Osteocyte (in vitro differentiated cells): ENCODE measurements around the gene TBX20. TPM values are rescaled to one million over a fixed set of nuclear protein-coding genes. Genes with fewer than 3 reads are reported as not detected.

Experiments used
- DNase-seq: peaks from one replicate; pipeline ENCODE4 v3.0.0; 2021; ENCODE audit warnings: mixed read lengths; ENCODE audit not compliant: unreplicated experiment; ENCODE audit errors: extremely low spot score
- H3K27ac Mint-ChIP-seq: one replicate; pipeline ENCODE4 v1.8.0; 2021; ENCODE audit warnings: mild to moderate bottlenecking, mixed read lengths; ENCODE audit not compliant: unreplicated experiment
- H3K27me3 Mint-ChIP-seq: one replicate; pipeline ENCODE4 v1.8.0; 2021; ENCODE audit warnings: mixed read lengths; ENCODE audit not compliant: unreplicated experiment
- H3K36me3 Mint-ChIP-seq: one replicate; pipeline ENCODE4 v1.8.0; 2021; ENCODE audit warnings: mixed read lengths; ENCODE audit not compliant: unreplicated experiment
- H3K4me1 Mint-ChIP-seq: one replicate; pipeline ENCODE4 v1.8.0; 2021; ENCODE audit warnings: mixed read lengths; ENCODE audit not compliant: unreplicated experiment
- H3K4me3 Mint-ChIP-seq: one replicate; pipeline ENCODE4 v1.8.0; 2021; ENCODE audit warnings: mild to moderate bottlenecking, moderate library complexity, mixed read lengths; ENCODE audit not compliant: unreplicated experiment
- H3K9me3 Mint-ChIP-seq: one replicate; pipeline ENCODE4 v1.8.0; 2021; ENCODE audit warnings: mixed read lengths; ENCODE audit not compliant: unreplicated experiment
- CTCF ChIP-seq: fragments of 200-600 bp; sonication (generic); IDR thresholded peaks from 2 replicates; pipeline ENCODE4 v1.5.0; 2021; ENCODE audit warnings: antibody characterized with exemption, mild to moderate bottlenecking, moderate library complexity
- total RNA-seq: library from RNA; stranded (reverse); gene quantifications from 2 replicates; pipeline ENCODE4 v1.2.1, GENCODE V29; 2021

TBX20 gene
- total RNA-seq, 1 donor from 2014 or later: not detected

GRCh38 chr7:35251606-35252310, 2.1 kb downstream of the TBX20 start:
- Mint-ChIP-seq H3K27me3 (peaks cover 92% of the 10 kb centered on the region), H3K4me3 (no peak overlapping the region), H3K4me1 (peaks cover 7% of the 10 kb centered on the region), H3K27ac (no peak overlapping the region), H3K36me3 (no peaks in the 10 kb centered on the region), H3K9me3 (no peaks in the 10 kb centered on the region)
- DNase-seq: no peak
- TF ChIP-seq CTCF: no peak

GRCh38 chr7:35250941-35251340, 3.0 kb downstream of the TBX20 start:
- Mint-ChIP-seq H3K27me3 (peaks cover 85% of the 10 kb centered on the region), H3K36me3 (no peaks in the 10 kb centered on the region), H3K9me3 (no peaks in the 10 kb centered on the region), H3K27ac (no peak overlapping the region), H3K4me1 (peaks cover 7% of the 10 kb centered on the region), H3K4me3 (no peak overlapping the region)
- no peak for TF ChIP-seq CTCF
- DNase-seq: no peak

- H3K9me3 Mint-ChIP-seq: no peaks in the 10 kb centered on the region
- no peak overlapping the region for H3K4me3 Mint-ChIP-seq
- no peak overlapping the region for H3K27ac Mint-ChIP-seq
- no peak for TF ChIP-seq CTCF
- H3K27me3 Mint-ChIP-seq: peaks cover 85% of the 10 kb centered on the region
- no peak for DNase-seq
- no peaks in the 10 kb centered on the region for H3K36me3 Mint-ChIP-seq
- H3K4me1 Mint-ChIP-seq: peaks cover 7% of the 10 kb centered on the region
These were observed 3.4 kb downstream of the TBX20 start for GRCh38 chr7:35250452-35250851.

GRCh38 chr7:35249537-35249907, 4.4 kb downstream of the TBX20 start:
- no peak for DNase-seq
- Mint-ChIP-seq H3K36me3 (no peaks in the 10 kb centered on the region), H3K9me3 (no peaks in the 10 kb centered on the region), H3K27me3 (peaks cover 81% of the 10 kb centered on the region), H3K4me1 (peaks cover 7% of the 10 kb centered on the region), H3K4me3 (no peak overlapping the region), H3K27ac (no peak overlapping the region)
- no peak for TF ChIP-seq CTCF

- H3K4me1 Mint-ChIP-seq: peaks cover 3% of the 10 kb centered on the region
- H3K9me3 Mint-ChIP-seq: no peaks in the 10 kb centered on the region
- H3K27ac Mint-ChIP-seq: no peak overlapping the region
- DNase-seq: no peak
- peaks cover 81% of the 10 kb centered on the region for H3K27me3 Mint-ChIP-seq
- no peaks in the 10 kb centered on the region for H3K36me3 Mint-ChIP-seq
- no peak for TF ChIP-seq CTCF
- no peak overlapping the region for H3K4me3 Mint-ChIP-seq
These were observed 5.0 kb downstream of the TBX20 start for GRCh38 chr7:35248576-35249536.
